RWPE2 (cell line): ENCODE data around the gene ABCC1.
"Not testable (repeated sequence)": the region's sequence is repeated elsewhere in the genome, so short reads cannot be mapped to it uniquely, and the experiment has no call there.

Experiments used
- ATAC-seq: fragments of 200-7000 bp; cut with Tn5 transposase; 3 replicates; pipeline ENCODE4 v1.9.1; 2021; ENCODE audit warnings: low read depth
- DNase-seq: peaks from one replicate; pipeline ENCODE4 v3.0.0-alpha.2; 2020; ENCODE audit warnings: low spot score
- H3K27ac ChIP-seq: fragments of 450-650 bp; 2 replicates; pipeline ENCODE4 v1.5.1; 2017; ENCODE audit warnings: mild to moderate bottlenecking; ENCODE audit not compliant: poor library complexity, severe bottlenecking
- H3K27me3 ChIP-seq: fragments of 250-450 bp; sonication (Bioruptor Pico); 2 replicates; pipeline ENCODE4 v1.5.1; 2021; ENCODE audit warnings: mild to moderate bottlenecking, moderate library complexity; ENCODE audit not compliant: insufficient read depth, poor library complexity, severe bottlenecking
- H3K36me3 ChIP-seq: fragments of 250-450 bp; sonication (Bioruptor Pico); 2 replicates; pipeline ENCODE4 v1.5.1; 2020; ENCODE audit warnings: low read depth, mild to moderate bottlenecking, moderate library complexity
- H3K4me1 ChIP-seq: fragments of 250-450 bp; sonication (Bioruptor Pico); 2 replicates; pipeline ENCODE4 v1.5.1; 2021; ENCODE audit warnings: mild to moderate bottlenecking, moderate library complexity; ENCODE audit not compliant: insufficient read depth, poor library complexity, severe bottlenecking
- H3K4me3 ChIP-seq: fragments of 250-450 bp; sonication (Bioruptor Pico); 2 replicates; pipeline ENCODE4 v1.5.1; 2021; ENCODE audit warnings: mild to moderate bottlenecking, moderate library complexity; ENCODE audit not compliant: severe bottlenecking
- H3K9me3 ChIP-seq: fragments of 250-450 bp; sonication (Bioruptor Pico); 2 replicates; pipeline ENCODE4 v1.5.1; 2021; ENCODE audit warnings: mild to moderate bottlenecking, moderate library complexity; ENCODE audit not compliant: severe bottlenecking
- TF ChIP-seq, protein P1 (sequence below): fragments of 450-650 bp; IDR thresholded peaks from one replicate; pipeline ENCODE4 v1.5.1; 2017; ENCODE audit warnings: mild to moderate bottlenecking, moderate library complexity; ENCODE audit not compliant: poor library complexity, severe bottlenecking

Gene ABCC1

DNA sequence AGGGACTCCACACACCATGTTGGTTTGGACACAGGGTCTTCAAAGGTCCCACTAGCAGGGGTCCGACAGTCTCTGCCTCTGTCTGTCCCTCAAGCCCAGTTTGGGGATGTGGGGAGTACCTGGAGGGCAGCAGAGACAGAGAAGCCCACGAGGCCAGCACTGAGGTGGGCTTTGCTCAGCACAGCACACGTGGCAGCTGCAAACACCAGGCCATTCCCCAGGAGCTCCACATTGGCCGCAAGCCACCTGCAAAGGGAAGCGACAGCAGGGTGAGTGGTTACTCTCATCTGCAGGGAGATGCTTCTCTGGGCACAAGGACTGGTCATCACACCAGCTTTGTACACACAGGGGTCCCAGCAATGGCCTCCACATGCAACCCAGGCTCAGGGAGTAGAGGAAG lies 211.9 kb downstream of the ABCC1 start:
- Histone ChIP-seq H3K36me3 (no peaks in the 10 kb centered on the region), H3K4me1 (no peaks in the 10 kb centered on the region), H3K27me3 (no peaks in the 10 kb centered on the region), H3K27ac (no peak overlapping the region), H3K4me3 (no peak overlapping the region), H3K9me3 (peaks cover 6% of the 10 kb centered on the region)
- DNase-seq (no peak), ATAC-seq (no peak)
- TF ChIP-seq, protein P1, sequence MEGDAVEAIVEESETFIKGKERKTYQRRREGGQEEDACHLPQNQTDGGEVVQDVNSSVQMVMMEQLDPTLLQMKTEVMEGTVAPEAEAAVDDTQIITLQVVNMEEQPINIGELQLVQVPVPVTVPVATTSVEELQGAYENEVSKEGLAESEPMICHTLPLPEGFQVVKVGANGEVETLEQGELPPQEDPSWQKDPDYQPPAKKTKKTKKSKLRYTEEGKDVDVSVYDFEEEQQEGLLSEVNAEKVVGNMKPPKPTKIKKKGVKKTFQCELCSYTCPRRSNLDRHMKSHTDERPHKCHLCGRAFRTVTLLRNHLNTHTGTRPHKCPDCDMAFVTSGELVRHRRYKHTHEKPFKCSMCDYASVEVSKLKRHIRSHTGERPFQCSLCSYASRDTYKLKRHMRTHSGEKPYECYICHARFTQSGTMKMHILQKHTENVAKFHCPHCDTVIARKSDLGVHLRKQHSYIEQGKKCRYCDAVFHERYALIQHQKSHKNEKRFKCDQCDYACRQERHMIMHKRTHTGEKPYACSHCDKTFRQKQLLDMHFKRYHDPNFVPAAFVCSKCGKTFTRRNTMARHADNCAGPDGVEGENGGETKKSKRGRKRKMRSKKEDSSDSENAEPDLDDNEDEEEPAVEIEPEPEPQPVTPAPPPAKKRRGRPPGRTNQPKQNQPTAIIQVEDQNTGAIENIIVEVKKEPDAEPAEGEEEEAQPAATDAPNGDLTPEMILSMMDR, result no peak

DNA sequence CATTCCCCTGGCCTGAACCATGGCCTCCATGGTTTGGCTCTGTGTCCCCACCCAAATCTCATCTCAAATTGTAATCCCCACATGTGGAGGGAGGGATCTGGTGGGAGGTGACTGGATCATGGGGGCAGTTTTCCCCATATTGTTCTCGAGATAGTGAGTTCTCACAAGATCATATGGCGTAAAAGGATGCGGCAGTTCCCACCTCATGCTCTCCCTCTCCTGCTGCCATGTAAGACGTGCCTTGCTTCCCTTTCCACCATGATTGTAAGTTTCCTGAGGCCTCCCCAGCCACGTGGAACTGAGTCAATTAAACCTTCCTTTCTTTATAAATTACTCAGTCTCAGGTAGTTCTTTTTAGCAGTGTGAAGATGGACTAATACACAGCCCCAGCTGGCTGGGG lies 212.4 kb downstream of the ABCC1 start:
- H3K36me3 ChIP-seq, ATAC-seq, H3K4me1 ChIP-seq, H3K4me3 ChIP-seq, H3K27ac ChIP-seq, H3K27me3 ChIP-seq, H3K9me3 ChIP-seq, DNase-seq: not testable (repeated sequence)

DNA sequence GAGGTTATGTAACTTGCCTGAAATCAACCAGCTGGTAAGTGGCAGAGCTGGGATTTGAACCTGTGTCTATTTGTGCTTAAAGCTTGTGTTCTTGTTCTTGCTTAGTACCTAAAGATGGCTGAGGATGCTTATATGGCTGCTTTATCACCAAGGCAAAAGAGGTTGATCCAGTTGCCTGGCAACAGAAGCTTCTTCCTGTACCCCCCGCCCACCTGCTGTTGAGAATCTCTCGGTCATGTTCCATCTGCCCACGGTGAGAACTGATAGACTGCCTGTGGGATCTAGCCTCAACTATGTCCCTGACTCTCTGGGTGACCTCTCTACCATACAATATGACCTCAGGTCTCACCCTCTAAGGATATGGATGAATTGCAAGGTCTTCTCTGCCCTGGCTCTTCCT lies 213.2 kb downstream of the ABCC1 start:
- no peak for ATAC-seq
- peaks cover 6% of the 10 kb centered on the region for H3K9me3 ChIP-seq
- TF ChIP-seq, protein P1, result no peak

DNA sequence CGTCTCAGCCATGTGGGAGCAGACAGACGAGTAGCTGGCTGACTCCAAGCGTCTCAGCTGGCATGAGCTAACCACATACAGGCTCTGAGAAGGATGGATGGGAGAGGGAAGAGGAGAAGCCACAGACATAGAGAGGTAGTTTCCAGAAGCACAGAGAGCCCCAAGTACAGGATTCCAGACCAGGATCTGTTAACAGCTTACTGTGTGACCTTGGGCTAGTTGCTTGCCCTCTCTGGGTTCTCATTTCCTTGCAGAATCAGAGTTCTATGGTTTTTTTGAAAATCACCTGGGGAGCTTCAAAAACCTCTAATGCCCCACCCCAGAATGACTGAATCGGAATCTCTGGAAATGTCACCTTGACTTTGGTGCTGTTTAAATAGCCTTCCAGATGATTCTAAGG lies 213.7 kb downstream of the ABCC1 start:
- ATAC-seq (no peak), DNase-seq (no peak)
- Histone ChIP-seq H3K4me1 (no peaks in the 10 kb centered on the region), H3K4me3 (no peak overlapping the region), H3K36me3 (no peaks in the 10 kb centered on the region), H3K27me3 (no peaks in the 10 kb centered on the region), H3K27ac (no peak overlapping the region), H3K9me3 (peaks cover 6% of the 10 kb centered on the region)
- TF ChIP-seq, protein P1, result no peak

More for the DNA sequence above, 213.2 kb downstream of the ABCC1 start:
- H3K27ac ChIP-seq, result no peak overlapping the region
- DNase-seq, result no peak
- no peaks in the 10 kb centered on the region for H3K36me3 ChIP-seq
- H3K4me3 ChIP-seq, result no peak overlapping the region
- H3K27me3 ChIP-seq, result no peaks in the 10 kb centered on the region
- no peaks in the 10 kb centered on the region for H3K4me1 ChIP-seq

DNA sequence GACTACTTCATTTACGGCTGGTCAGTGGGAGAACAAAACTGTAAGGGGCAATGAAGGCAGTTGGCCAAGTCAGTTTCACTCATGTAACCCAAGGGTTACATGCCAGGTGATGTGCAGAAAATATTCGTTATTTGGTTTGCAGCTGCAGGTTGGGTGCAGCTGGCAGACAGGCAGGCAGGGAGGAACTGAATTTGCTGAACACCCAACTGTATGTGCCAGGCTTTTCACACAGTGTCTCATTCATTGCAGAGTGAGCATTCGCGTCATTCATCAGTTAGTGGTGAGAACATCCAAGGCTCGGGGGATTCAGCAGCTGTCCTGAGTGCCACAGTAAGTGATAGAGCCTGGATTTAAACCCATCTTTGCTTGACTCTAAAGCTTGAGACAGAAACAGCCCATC lies 214.2 kb downstream of the ABCC1 start:
- Histone ChIP-seq H3K27ac (no peak overlapping the region), H3K4me1 (no peaks in the 10 kb centered on the region), H3K9me3 (peaks cover 6% of the 10 kb centered on the region), H3K4me3 (no peak overlapping the region), H3K36me3 (no peaks in the 10 kb centered on the region), H3K27me3 (no peaks in the 10 kb centered on the region)
- TF ChIP-seq, protein P1, result no peak
- no peak for ATAC-seq
- DNase-seq, result no peak
